SK-N-DZ (cell line): ENCODE measurements around the gene ATP6V0A4.
A peak's percentile ranks its signal among the peaks of the same experiment; 100 is the strongest.
"Not testable (repeated sequence)": the region's sequence is repeated elsewhere in the genome, so short reads cannot be mapped to it uniquely, and the experiment has no call there.

ENCODE experiments used
- DNase-seq: peaks from one replicate; pipeline ENCODE4 v3.0.0-alpha.2; 2015; ENCODE audit warnings: low spot score

Gene ATP6V0A4

GRCh38 chr7:138701537-138701923 is 96.5 kb downstream of the ATP6V0A4 start:
- DNase-seq: no peak

GRCh38 chr7:138700857-138701536 is 97.0 kb downstream of the ATP6V0A4 start, which contains the start of gene SVOPL:
SVOPL (minus strand) TSS chr7:138701362; CDS start chr7:138679045, 22,317 bp downstream.
- no peak for DNase-seq

GRCh38 chr7:138699661-138700060 is 98.3 kb downstream of the ATP6V0A4 start:
- DNase-seq: no peak

- DNase-seq: no peak
Measured at GRCh38 chr7:138698281-138698680, 99.7 kb downstream of the ATP6V0A4 start.

GRCh38 chr7:138697535-138698182 is 100.3 kb downstream of the ATP6V0A4 start:
- DNase-seq: no peak

- not testable (repeated sequence) for DNase-seq
Measured at GRCh38 chr7:138695776-138696175, 102.2 kb downstream of the ATP6V0A4 start.

- no peak for DNase-seq
Measured at GRCh38 chr7:138695106-138695505, 102.9 kb downstream of the ATP6V0A4 start.

GRCh38 chr7:138691178-138691577 is 106.8 kb downstream of the ATP6V0A4 start:
- no peak for DNase-seq

GRCh38 chr7:138690495-138690894 is 107.5 kb downstream of the ATP6V0A4 start:
- no peak for DNase-seq

- DNase-seq: not testable (repeated sequence)
Measured at GRCh38 chr7:138688037-138688436, 110.0 kb downstream of the ATP6V0A4 start.

- DNase-seq: no peak
Measured at GRCh38 chr7:138684340-138684739, 113.7 kb downstream of the ATP6V0A4 start.

- DNase-seq: peak; percentile 96
Measured at GRCh38 chr7:138679793-138680192, 118.2 kb downstream of the ATP6V0A4 start.

- no peak for DNase-seq
Measured at GRCh38 chr7:138670594-138670993, 127.4 kb downstream of the ATP6V0A4 start.

- no peak for DNase-seq
Measured at GRCh38 chr7:138669364-138669763, 128.6 kb downstream of the ATP6V0A4 start.

- DNase-seq: no peak
Measured at GRCh38 chr7:138668946-138669345, 129.1 kb downstream of the ATP6V0A4 start.

GRCh38 chr7:138668229-138668596 is 129.8 kb downstream of the ATP6V0A4 start:
- DNase-seq: no peak

- no peak for DNase-seq
Measured at GRCh38 chr7:138667535-138668228, 130.3 kb downstream of the ATP6V0A4 start.

- DNase-seq: peak; percentile 87
Measured at GRCh38 chr7:138666385-138666784, 131.6 kb downstream of the ATP6V0A4 start.

GRCh38 chr7:138665669-138666140 is 132.3 kb downstream of the ATP6V0A4 start:
- no peak for DNase-seq

- peak; percentile 30 for DNase-seq
Measured at GRCh38 chr7:138665249-138665648, 132.7 kb downstream of the ATP6V0A4 start.

GRCh38 chr7:138663725-138664710 is 134.0 kb downstream of the ATP6V0A4 start:
- DNase-seq: peak; percentile 75
